ENCODE data around the gene ARHGAP22.

- TF ChIP-seq CTCF (conservative IDR thresholded peaks at IDR 0.05 in 1 of 2, IDR thresholded peaks at IDR 0.05 in 1 of 2; ENCODE audit: low read depth in 1 of 2, low read length in 2 of 2) (no peak), EZH2 (IDR thresholded peaks at IDR 0.05; ENCODE audit: low read length, missing control alignments) (no peak)
These were observed 50.6 kb downstream of the ARHGAP22 start for GRCh38 chr10:48554246-48554645.
